ENCODE results near the gene MMP21.

Gene MMP21

GRCh38 chr10:125775491-125776106 lies at the start of gene MMP21:
MMP21 (minus strand) TSS chr10:125775821; CDS start chr10:125775821, 0 bp downstream.
- no peak for DNase-seq

- DNase-seq = no peak
Observed at GRCh38 chr10:125824736-125825135, 49.1 kb upstream of the MMP21 start.

GRCh38 chr10:125823663-125824251 lies 48.1 kb upstream of the MMP21 start:
- no peak for DNase-seq

GRCh38 chr10:125822878-125823662 lies 47.4 kb upstream of the MMP21 start, which contains the start of the genes BCCIP and UROS:
BCCIP (plus strand) TSS chr10:125823546; CDS start chr10:125823558, 12 bp downstream.
UROS (minus strand) TSS chr10:125823258; CDS start chr10:125816499, 6,759 bp downstream.
- peak; percentile 87 for DNase-seq

GRCh38 chr10:125820701-125821100 lies 45.1 kb upstream of the MMP21 start:
- no peak for DNase-seq

GRCh38 chr10:125817337-125817946 lies 41.8 kb upstream of the MMP21 start:
- DNase-seq = no peak

GRCh38 chr10:125816548-125816947 lies 40.9 kb upstream of the MMP21 start:
- DNase-seq = no peak

- no peak for DNase-seq
Observed at GRCh38 chr10:125815764-125816163, 40.1 kb upstream of the MMP21 start.

- no peak for DNase-seq
Observed at GRCh38 chr10:125812128-125812750, 36.6 kb upstream of the MMP21 start.

- DNase-seq = no peak
Observed at GRCh38 chr10:125811251-125811650, 35.6 kb upstream of the MMP21 start.

- DNase-seq = no peak
Observed at GRCh38 chr10:125808047-125808446, 32.4 kb upstream of the MMP21 start.

- DNase-seq = no peak
Observed at GRCh38 chr10:125802739-125803138, 27.1 kb upstream of the MMP21 start.

- DNase-seq = no peak
Observed at GRCh38 chr10:125802131-125802530, 26.5 kb upstream of the MMP21 start.

- DNase-seq = no peak
Observed at GRCh38 chr10:125801574-125801973, 26.0 kb upstream of the MMP21 start.

- no peak for DNase-seq
Observed at GRCh38 chr10:125799451-125800182, 24.0 kb upstream of the MMP21 start.

GRCh38 chr10:125797994-125798662 lies 22.5 kb upstream of the MMP21 start:
- DNase-seq = no peak

- no peak for DNase-seq
Observed at GRCh38 chr10:125797424-125797823, 21.8 kb upstream of the MMP21 start.

- DNase-seq = no peak
Observed at GRCh38 chr10:125795637-125796190, 20.1 kb upstream of the MMP21 start.

GRCh38 chr10:125795128-125795527 lies 19.5 kb upstream of the MMP21 start:
- no peak for DNase-seq

GRCh38 chr10:125792342-125793300 lies 17.0 kb upstream of the MMP21 start:
- no peak for DNase-seq

Data from left hindlimb (tissue), 1 donor.